Measurements from ENCODE around the gene APOL3. TPM values are rescaled to one million over a fixed set of nuclear protein-coding genes. Genes with fewer than 3 reads are reported as not detected.
"Not testable (repeated sequence)": the region's sequence is repeated elsewhere in the genome, so short reads cannot be mapped to it uniquely, and the experiment has no call there.

Gene APOL3
- total RNA-seq, 1 donor from 2014 or later, result 2.3 TPM

DNA sequence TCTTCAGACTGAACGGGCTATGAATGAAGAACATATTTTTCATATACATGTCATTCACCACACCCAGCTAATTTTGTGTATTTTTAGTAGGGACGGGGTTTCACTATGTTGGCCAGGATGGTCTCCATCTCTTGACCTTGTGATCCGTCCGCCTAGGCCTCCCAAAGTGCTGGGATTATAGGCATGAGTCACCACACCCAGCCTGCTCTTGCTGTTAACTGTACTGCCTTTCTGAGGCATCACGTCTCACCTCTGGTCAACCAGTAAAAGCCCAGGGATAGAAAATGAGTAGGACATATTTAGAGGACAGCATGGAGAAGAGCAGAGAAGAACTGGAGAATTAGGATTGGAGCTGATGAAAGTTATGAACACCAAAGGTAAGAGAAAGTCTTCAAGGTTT lies 55.6 kb downstream of the APOL3 start:
- TF ChIP-seq, protein P1, sequence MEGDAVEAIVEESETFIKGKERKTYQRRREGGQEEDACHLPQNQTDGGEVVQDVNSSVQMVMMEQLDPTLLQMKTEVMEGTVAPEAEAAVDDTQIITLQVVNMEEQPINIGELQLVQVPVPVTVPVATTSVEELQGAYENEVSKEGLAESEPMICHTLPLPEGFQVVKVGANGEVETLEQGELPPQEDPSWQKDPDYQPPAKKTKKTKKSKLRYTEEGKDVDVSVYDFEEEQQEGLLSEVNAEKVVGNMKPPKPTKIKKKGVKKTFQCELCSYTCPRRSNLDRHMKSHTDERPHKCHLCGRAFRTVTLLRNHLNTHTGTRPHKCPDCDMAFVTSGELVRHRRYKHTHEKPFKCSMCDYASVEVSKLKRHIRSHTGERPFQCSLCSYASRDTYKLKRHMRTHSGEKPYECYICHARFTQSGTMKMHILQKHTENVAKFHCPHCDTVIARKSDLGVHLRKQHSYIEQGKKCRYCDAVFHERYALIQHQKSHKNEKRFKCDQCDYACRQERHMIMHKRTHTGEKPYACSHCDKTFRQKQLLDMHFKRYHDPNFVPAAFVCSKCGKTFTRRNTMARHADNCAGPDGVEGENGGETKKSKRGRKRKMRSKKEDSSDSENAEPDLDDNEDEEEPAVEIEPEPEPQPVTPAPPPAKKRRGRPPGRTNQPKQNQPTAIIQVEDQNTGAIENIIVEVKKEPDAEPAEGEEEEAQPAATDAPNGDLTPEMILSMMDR (conservative IDR thresholded peaks at IDR 0.05), result no peak
- H3K4me1 Mint-ChIP-seq (ENCODE audit: unreplicated experiment), result peaks cover 7% of the 10 kb centered on the region
- no peak for DNase-seq (ENCODE audit: extremely low spot score, unreplicated experiment)
- H3K36me3 Mint-ChIP-seq, result no peaks in the 10 kb centered on the region
- H3K4me3 Mint-ChIP-seq, result no peak overlapping the region
- no peak overlapping the region for H3K27ac Mint-ChIP-seq
- H3K9me3 Mint-ChIP-seq, result no peaks in the 10 kb centered on the region
- peaks cover 11% of the 10 kb centered on the region for H3K27me3 Mint-ChIP-seq

DNA sequence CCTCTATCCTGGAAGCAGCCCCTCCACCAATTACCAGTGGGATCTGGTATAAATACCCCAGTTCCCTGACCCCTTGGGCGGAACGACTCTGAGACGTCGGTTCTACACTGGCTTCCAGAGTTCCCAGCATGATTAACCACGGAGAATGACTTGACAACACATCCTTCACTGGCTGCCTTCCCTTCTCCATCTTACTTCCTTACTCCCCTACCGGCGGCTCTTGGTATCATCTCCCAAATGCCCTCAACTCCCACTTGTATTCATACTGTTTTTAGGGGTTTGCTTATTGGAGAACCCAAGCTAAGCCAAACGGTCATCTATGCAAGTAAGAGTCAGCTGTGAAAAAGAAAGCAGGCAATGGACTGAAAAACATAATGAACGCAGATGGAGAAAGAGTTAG lies 56.1 kb downstream of the APOL3 start:
- no peak for DNase-seq (ENCODE audit: extremely low spot score, unreplicated experiment)
- Mint-ChIP-seq H3K4me1 (ENCODE audit: unreplicated experiment) (peaks cover 7% of the 10 kb centered on the region), H3K36me3 (no peaks in the 10 kb centered on the region), H3K9me3 (no peaks in the 10 kb centered on the region), H3K4me3 (no peak overlapping the region), H3K27ac (peak overlapping the region; percentile 35), H3K27me3 (peaks cover 11% of the 10 kb centered on the region)
- TF ChIP-seq, protein P1 (conservative IDR thresholded peaks at IDR 0.05), result no peak

DNA sequence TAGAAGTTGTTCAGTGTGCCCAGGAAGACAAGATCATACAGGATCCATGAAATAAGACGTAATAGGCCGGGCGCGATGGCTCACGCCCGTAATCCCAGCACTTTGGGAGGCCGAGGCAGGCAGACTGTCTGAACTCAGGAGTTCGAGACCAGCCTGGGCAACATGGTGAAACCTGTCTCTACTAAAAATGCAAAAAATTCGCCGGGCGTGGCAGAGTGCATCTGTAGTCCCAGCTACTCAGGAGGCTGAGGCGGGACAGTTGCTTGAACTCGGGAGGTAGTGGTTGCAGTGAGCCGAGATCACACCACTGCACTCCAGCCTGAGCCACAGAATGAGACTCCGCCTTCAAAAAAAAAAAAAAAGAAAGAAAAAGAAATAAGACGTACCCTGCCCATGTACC lies 56.7 kb downstream of the APOL3 start:
- DNase-seq (ENCODE audit: extremely low spot score, unreplicated experiment), result no peak

DNA sequence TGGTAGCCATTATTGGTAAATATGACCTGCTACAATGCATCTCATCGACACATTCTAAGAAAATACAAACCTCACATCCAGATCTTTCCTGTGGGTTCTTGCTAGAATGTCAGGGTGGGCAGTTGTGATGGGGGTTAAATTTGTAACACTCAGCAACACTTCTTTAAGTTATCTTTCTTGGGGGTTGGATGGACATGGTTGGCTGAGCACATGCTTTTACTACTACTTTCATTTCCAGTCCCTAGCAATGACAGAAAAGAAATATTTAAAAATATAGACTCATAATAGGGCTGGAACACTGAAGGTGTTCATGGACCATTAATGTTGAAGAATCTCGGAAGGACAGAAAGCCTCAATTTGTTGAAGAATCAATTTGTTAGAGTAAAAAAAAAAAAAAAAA lies 57.6 kb downstream of the APOL3 start:
- H3K9me3 Mint-ChIP-seq, result no peaks in the 10 kb centered on the region
- peaks cover 11% of the 10 kb centered on the region for H3K27me3 Mint-ChIP-seq
- H3K27ac Mint-ChIP-seq, result no peak overlapping the region
- H3K36me3 Mint-ChIP-seq, result no peaks in the 10 kb centered on the region
- TF ChIP-seq, protein P1 (conservative IDR thresholded peaks at IDR 0.05), result no peak
- no peak overlapping the region for H3K4me3 Mint-ChIP-seq
- DNase-seq (ENCODE audit: extremely low spot score, unreplicated experiment), result no peak
- H3K4me1 Mint-ChIP-seq (ENCODE audit: unreplicated experiment), result peaks cover 7% of the 10 kb centered on the region

More for the DNA sequence above, 56.7 kb downstream of the APOL3 start:
- TF ChIP-seq, protein P1 (conservative IDR thresholded peaks at IDR 0.05), result no peak
- Mint-ChIP-seq H3K27ac (no peak overlapping the region), H3K4me1 (ENCODE audit: unreplicated experiment) (peaks cover 7% of the 10 kb centered on the region), H3K9me3 (no peaks in the 10 kb centered on the region), H3K36me3 (no peaks in the 10 kb centered on the region), H3K4me3 (no peak overlapping the region), H3K27me3 (peaks cover 11% of the 10 kb centered on the region)

DNA sequence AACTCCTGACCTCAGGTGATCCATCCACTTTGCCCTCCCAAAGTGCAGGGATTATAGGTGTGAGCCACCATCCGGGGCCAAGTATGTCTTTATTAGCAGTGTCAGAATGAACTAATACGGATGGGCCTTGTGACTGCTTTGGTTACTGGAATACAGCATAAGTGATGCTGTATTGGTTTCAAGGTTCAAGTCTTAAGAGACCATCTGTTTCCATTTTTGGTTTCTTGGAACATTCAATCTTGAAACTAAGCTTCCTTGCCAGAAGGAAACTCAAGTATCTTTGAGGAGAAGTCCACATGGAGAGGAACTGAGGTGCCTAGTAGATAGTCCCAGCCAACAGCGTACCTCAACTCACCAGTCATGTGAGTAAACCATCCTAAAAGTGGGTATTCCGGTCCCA lies 58.8 kb downstream of the APOL3 start:
- H3K4me1 Mint-ChIP-seq (ENCODE audit: unreplicated experiment), result peaks cover 7% of the 10 kb centered on the region
- no peak overlapping the region for H3K4me3 Mint-ChIP-seq
- H3K9me3 Mint-ChIP-seq, result no peaks in the 10 kb centered on the region
- DNase-seq (ENCODE audit: extremely low spot score, unreplicated experiment), result no peak
- peaks cover 8% of the 10 kb centered on the region for H3K27me3 Mint-ChIP-seq
- TF ChIP-seq, protein P1 (conservative IDR thresholded peaks at IDR 0.05), result no peak
- no peaks in the 10 kb centered on the region for H3K36me3 Mint-ChIP-seq
- no peak overlapping the region for H3K27ac Mint-ChIP-seq

DNA sequence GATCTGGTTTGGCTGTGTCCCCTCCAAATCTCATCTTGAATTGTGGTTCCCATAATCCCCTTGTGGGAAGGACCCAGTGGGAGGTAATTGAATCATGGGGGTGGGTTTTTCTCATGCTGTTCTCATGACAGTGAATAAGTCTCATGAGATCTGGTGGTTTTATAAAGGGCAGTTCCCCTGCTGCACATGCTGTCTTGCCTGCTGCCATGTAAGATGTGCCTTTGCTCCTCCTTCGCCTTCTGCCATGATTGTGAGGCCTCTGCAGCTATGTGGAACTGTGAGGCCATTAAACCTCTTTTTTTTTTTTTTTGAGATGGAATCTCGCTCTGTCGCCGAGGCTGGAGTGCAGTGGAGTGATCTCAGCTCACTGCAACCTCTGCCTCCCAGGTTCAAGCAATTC lies 59.6 kb downstream of the APOL3 start:
- not testable (repeated sequence) for H3K4me1 Mint-ChIP-seq (ENCODE audit: unreplicated experiment); H3K4me3 Mint-ChIP-seq; DNase-seq (ENCODE audit: extremely low spot score, unreplicated experiment); H3K9me3 Mint-ChIP-seq; H3K36me3 Mint-ChIP-seq; H3K27me3 Mint-ChIP-seq; H3K27ac Mint-ChIP-seq

All from type B pancreatic cell (in vitro differentiated cells).